Activated B cell treated with CpG ODN at 0.5 μM for 24 hours (primary cell): ENCODE measurements around the gene IL34. TPM values are rescaled to one million over a fixed set of nuclear protein-coding genes. Genes with fewer than 3 reads are reported as not detected.

Experiments
- ATAC-seq: fragments of 200-7000 bp; cut with Tn5 transposase; one replicate; pipeline ENCODE4 v1.10.0; 2021; ENCODE audit warnings: low read depth, mild to moderate bottlenecking, moderate library complexity
- CTCF ChIA-PET: fragments of 350-600 bp; sonication (Branson Sonifier 250); formaldehyde crosslinking; loops from one replicate; lab custom pipeline; 2021; ENCODE audit warnings: antibody characterized with exemption; lab: Charles Lee
- POLR2A ChIA-PET: fragments of 350-600 bp; sonication (Branson Sonifier 250); formaldehyde crosslinking; loops from one replicate; lab custom pipeline; 2021; ENCODE audit warnings: antibody characterized with exemption; lab: Charles Lee
- DNase-seq: peaks from one replicate; pipeline ENCODE4 v3.0.0; 2022
- H3K27ac Mint-ChIP-seq: one replicate; pipeline ENCODE4 v1.8.0; 2020; ENCODE audit warnings: mixed read lengths
- H3K27me3 Mint-ChIP-seq: one replicate; pipeline ENCODE4 v1.8.0; 2021; ENCODE audit warnings: mixed read lengths
- H3K36me3 Mint-ChIP-seq: one replicate; pipeline ENCODE4 v1.8.0; 2021; ENCODE audit warnings: low read depth, mixed read lengths
- H3K4me1 Mint-ChIP-seq: one replicate; pipeline ENCODE4 v1.8.0; 2021; ENCODE audit warnings: mixed read lengths
- H3K4me3 Mint-ChIP-seq: one replicate; pipeline ENCODE4 v1.8.0; 2020; ENCODE audit warnings: mild to moderate bottlenecking, mixed read lengths
- H3K9me3 Mint-ChIP-seq: one replicate; pipeline ENCODE4 v1.8.0; 2020; ENCODE audit warnings: mixed read lengths
- CTCF ChIP-seq: fragments of 200-600 bp; IDR thresholded peaks from one replicate; pipeline ENCODE4 v1.8.0; 2022; ENCODE audit warnings: antibody characterized with exemption, mild to moderate bottlenecking
- intact Hi-C: fragments of 100-400 bp; cut with micrococcal nuclease; formaldehyde crosslinking; loops from one replicate; pipeline ENCODE4 v1.15.1; 2024
- total RNA-seq: library from RNA; stranded (reverse); gene quantifications from 2 replicates; pipeline ENCODE4 v1.2.3, GENCODE V29; 2022

The IL34 gene
- total RNA-seq, 1 donor from 2014 or later: 0.71 TPM

- no peaks in the 10 kb centered on the region for H3K4me1 Mint-ChIP-seq
- no peaks in the 10 kb centered on the region for H3K36me3 Mint-ChIP-seq
- CTCF ChIA-PET: no interaction called here
- intact Hi-C loops: no loop called here
- H3K27me3 Mint-ChIP-seq: no peaks in the 10 kb centered on the region
- DNase-seq (no peak), ATAC-seq (no peak)
- no peaks in the 10 kb centered on the region for H3K9me3 Mint-ChIP-seq
- H3K4me3 Mint-ChIP-seq: no peak overlapping the region
- TF ChIP-seq CTCF: no peak
- POLR2A ChIA-PET: no interaction called here
- no peak overlapping the region for H3K27ac Mint-ChIP-seq
These were observed 31.3 kb downstream of the IL34 start for GRCh38 chr16:70677499-70678120.

- Mint-ChIP-seq H3K4me1 (no peaks in the 10 kb centered on the region), H3K4me3 (no peak overlapping the region), H3K36me3 (no peaks in the 10 kb centered on the region), H3K27ac (no peak overlapping the region), H3K9me3 (no peaks in the 10 kb centered on the region), H3K27me3 (no peaks in the 10 kb centered on the region)
- ATAC-seq (no peak), DNase-seq (no peak)
- intact Hi-C loops: no loop called here
- no peak for TF ChIP-seq CTCF
- ChIA-PET POLR2A (no interaction called here), CTCF (no interaction called here)
These were observed 31.9 kb downstream of the IL34 start for GRCh38 chr16:70678121-70678897.

GRCh38 chr16:70678898-70679670, 32.7 kb downstream of the IL34 start:
- Mint-ChIP-seq H3K27ac (no peak overlapping the region), H3K36me3 (no peaks in the 10 kb centered on the region), H3K4me3 (no peak overlapping the region), H3K4me1 (no peaks in the 10 kb centered on the region), H3K9me3 (no peaks in the 10 kb centered on the region), H3K27me3 (peaks cover 3% of the 10 kb centered on the region)
- DNase-seq (no peak), ATAC-seq (no peak)
- no peak for TF ChIP-seq CTCF
- intact Hi-C loops: no loop called here
- CTCF ChIA-PET: no interaction called here
- POLR2A ChIA-PET: no interaction called here

GRCh38 chr16:70679671-70680494, 33.5 kb downstream of the IL34 start:
- no peak for TF ChIP-seq CTCF
- ChIA-PET POLR2A (no interaction called here), CTCF (no interaction called here)
- H3K4me1 Mint-ChIP-seq: no peaks in the 10 kb centered on the region
- intact Hi-C loops: no loop called here
- DNase-seq: no peak
- H3K9me3 Mint-ChIP-seq: no peaks in the 10 kb centered on the region
- H3K27me3 Mint-ChIP-seq: peaks cover 4% of the 10 kb centered on the region
- no peak overlapping the region for H3K4me3 Mint-ChIP-seq
- ATAC-seq: no peak
- H3K27ac Mint-ChIP-seq: no peak overlapping the region
- H3K36me3 Mint-ChIP-seq: no peaks in the 10 kb centered on the region
